Adrenal gland (tissue), 12 donors: Measurements from ENCODE around the gene NFRKB. TPM values are rescaled to one million over a fixed set of nuclear protein-coding genes. Genes with fewer than 3 reads are reported as not detected.
"Not testable (repeated sequence)": the region's sequence is repeated elsewhere in the genome, so short reads cannot be mapped to it uniquely, and the experiment has no call there.

Experiments
- DNase-seq, 7 donors: peaks; one replicate each; pipeline ENCODE4 v3.0.0-alpha.2; 2019 to 2020
- H3K27ac ChIP-seq, 5 donors: fragments of 200-600 bp; sonication (generic) in 4 of 5; 1 replicate in 3 of 5; 2 replicates in 2 of 5; pipeline versions ENCODE4 v1.5.1 to v1.8.0; 2016 to 2020; ENCODE audit warnings: mild to moderate bottlenecking in 1 of 5
- H3K27me3 ChIP-seq: fragments of 200-600 bp; 2 replicates; pipeline ENCODE4 v1.8.0; 2021
- H3K36me3 ChIP-seq, 2 donors: fragments of 200-600 bp; replicated peaks in 1 of 2; 1 replicate in 1 of 2; 2 replicates in 1 of 2; pipeline versions ENCODE4 v1.5.1 to v1.8.0; 2018 to 2022
- H3K4me1 ChIP-seq, 2 donors: fragments of 200-600 bp; replicated peaks in 1 of 2; 1 replicate in 1 of 2; 2 replicates in 1 of 2; pipeline versions ENCODE4 v1.5.1 to v1.8.0; 2018 to 2021
- H3K4me3 ChIP-seq, 4 donors: fragments of 200-600 bp; sonication (generic) in 3 of 4; one replicate each; pipeline ENCODE4 v1.5.1; 2016 to 2018
- H3K9me3 ChIP-seq, 3 donors: fragments of 200-600 bp; sonication (generic) in 1 of 3; replicated peaks in 1 of 3; 1 replicate in 2 of 3; 2 replicates in 1 of 3; pipeline versions ENCODE4 v1.5.1 to v1.8.0; 2016 to 2021
- POLR2A ChIP-seq, 2 donors: fragments of 450-650 bp; IDR thresholded peaks; one replicate each; pipeline ENCODE4 v1.6.1; 2017; ENCODE audit warnings: antibody characterized with exemption in 2 of 2, mild to moderate bottlenecking in 2 of 2, moderate library complexity in 1 of 2
- WGBS, 4 donors: extraction: QIAGEN DNeasy Blood & Tissue Kit in 2 of 4; methylation state at CpG; one replicate each; pipeline versions ENCODE4 v1.1.5 to v1.1.7; 2013 to 2017; 5-methylcytosine and 5-hydroxymethylcytosine counted together
- intact Hi-C, 2 donors: fragments of 100-400 bp; cut with DNase I; formaldehyde crosslinking; loops; one replicate each; pipeline versions ENCODE4 v1.14.1 to v1.15.0; 2022 to 2023
- polyA plus RNA-seq, 3 donors: library from polyadenylated mRNA; stranded (reverse); fragments of 200-250 nt in 2 of 3; fragments of 350-450 nt in 1 of 3; fragmentation: Illumina TruSeq in 1 of 3; extraction: RNeasy Lipid Tissue Mini Kit (QIAGEN cat#74804) in 1 of 3; gene quantifications; one replicate each; pipeline ENCODE4 v1.2.3, GENCODE V29; 2013 to 2014
- total RNA-seq, 9 donors: library from RNA; depleted of rRNA in 4 of 9; stranded (reverse); fragments of >200 nt in 4 of 9; fragments of 120-200 nt in 1 of 9; fragmentation: NEBNext Ultra II Directional in 1 of 9; extraction: Animal tissue kit (Norgen Biotek cat#: 25700) in 1 of 9; gene quantifications; one replicate each; pipeline versions ENCODE4 v1.1.0 to v1.2.4, GENCODE V29; 2013 to 2023
- TF ChIP-seq, protein P1 (sequence below), 6 experiments: fragments of 450-650 bp in 4 of 6; fragments of 200-600 bp in 2 of 6; sonication (generic) in 1 of 6; IDR thresholded peaks; 1 replicate in 5 of 6; 2 replicates in 1 of 6; pipeline versions ENCODE4 v1.5.1 to v1.8.0; 2016 to 2021; ENCODE audit warnings: antibody characterized with exemption in 6 of 6, mild to moderate bottlenecking in 2 of 6, moderate library complexity in 1 of 6
- donor health status: healthy with polysubstance abuse.
- donor health status: Bipolar disorder and iron deficiency.
- donor health status: DM: yes; HTN: yes; CAD: no.
- donor health status: DM: no; HTN: no; CAD: no.
- donor health status: DM: no; HTN: no; CAD: no.
- donor health status: DM: yes; HTN: yes; CAD: no.

NFRKB gene
- total and polyA plus RNA-seq, 12 donors = 8.7 to 30.2 (median 21.0) TPM

DNA sequence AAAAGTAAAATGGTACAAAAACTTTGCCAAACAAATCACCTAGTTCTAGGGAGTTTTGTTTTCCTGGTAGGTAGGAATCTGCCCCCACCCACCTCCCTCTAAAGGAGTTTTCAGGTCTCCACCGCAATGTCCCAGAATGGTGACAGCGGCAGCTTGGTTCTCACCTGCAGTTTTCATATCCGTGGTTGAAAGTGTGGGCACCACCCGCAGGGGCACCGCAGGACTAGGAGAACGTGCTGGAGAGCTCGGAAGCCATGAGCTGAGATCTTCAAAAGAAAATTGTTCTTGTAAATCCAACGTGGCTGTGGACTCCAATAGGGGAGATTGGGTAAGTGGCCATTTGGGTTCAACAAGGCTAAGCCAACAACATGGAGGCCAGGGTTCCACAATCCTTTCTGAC is 10.8 kb downstream of the NFRKB start:
- WGBS, 4 donors = 92 to 94% (median 93%) methylated on average over 8 of the region's 8 CpGs
- no peaks in the 10 kb centered on the region for H3K27me3 ChIP-seq
- TF ChIP-seq POLR2A (IDR thresholded peaks at IDR 0.05) = no peak
- TF ChIP-seq, protein P1, sequence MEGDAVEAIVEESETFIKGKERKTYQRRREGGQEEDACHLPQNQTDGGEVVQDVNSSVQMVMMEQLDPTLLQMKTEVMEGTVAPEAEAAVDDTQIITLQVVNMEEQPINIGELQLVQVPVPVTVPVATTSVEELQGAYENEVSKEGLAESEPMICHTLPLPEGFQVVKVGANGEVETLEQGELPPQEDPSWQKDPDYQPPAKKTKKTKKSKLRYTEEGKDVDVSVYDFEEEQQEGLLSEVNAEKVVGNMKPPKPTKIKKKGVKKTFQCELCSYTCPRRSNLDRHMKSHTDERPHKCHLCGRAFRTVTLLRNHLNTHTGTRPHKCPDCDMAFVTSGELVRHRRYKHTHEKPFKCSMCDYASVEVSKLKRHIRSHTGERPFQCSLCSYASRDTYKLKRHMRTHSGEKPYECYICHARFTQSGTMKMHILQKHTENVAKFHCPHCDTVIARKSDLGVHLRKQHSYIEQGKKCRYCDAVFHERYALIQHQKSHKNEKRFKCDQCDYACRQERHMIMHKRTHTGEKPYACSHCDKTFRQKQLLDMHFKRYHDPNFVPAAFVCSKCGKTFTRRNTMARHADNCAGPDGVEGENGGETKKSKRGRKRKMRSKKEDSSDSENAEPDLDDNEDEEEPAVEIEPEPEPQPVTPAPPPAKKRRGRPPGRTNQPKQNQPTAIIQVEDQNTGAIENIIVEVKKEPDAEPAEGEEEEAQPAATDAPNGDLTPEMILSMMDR (IDR thresholded peaks at IDR 0.05) = no peak

DNA sequence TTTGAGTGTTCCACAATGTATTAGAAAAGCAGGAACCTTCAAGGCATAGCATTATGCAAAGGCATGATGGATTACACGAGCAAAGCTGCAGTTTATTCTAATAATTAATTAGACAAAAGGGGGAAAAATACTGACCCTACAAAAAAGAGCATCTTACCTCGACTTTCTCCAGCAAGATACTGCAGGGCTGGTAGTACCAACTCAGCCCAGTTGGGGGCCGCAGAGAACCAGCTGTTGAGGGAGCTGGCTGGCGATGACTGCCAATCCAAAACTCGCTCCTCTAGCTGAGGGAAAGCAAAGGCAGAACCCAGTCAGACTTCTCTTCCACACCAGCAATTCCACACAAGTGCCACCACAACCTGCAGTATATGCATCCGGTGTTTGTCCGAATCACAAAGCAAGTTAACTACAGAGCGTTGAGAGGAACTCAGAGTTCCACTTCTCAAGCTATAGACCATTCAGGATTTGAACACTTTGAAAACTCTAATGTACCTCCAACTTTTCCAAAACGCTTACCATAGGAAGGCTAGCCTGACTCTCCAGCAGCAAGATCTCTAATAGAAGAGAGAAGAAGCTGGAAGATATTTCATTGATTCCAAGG is 13.7 kb downstream of the NFRKB start:
- Histone ChIP-seq H3K4me3 (no peak overlapping the region), H3K36me3 (peaks cover 0 to 96% of the 10 kb centered on the region in 2 donors), H3K4me1 (no peaks in the 10 kb centered on the region), H3K9me3 (no peaks in the 10 kb centered on the region), H3K27ac (no peak overlapping the region), H3K27me3 (no peaks in the 10 kb centered on the region)
- DNase-seq = peak in 3 of 7 donors; percentile 25 to 37 (median 28)
- TF ChIP-seq POLR2A (IDR thresholded peaks at IDR 0.05) = no peak
- TF ChIP-seq, protein P1 (IDR thresholded peaks at IDR 0.05) = peak; percentile 18 to 48 (median 30)
- 76 to 88% (median 78%) methylated on average over 9 of the region's 9 CpGs for WGBS, 4 donors
- intact Hi-C loops = no loop called here

More for the DNA sequence above, 10.8 kb downstream of the NFRKB start:
- Histone ChIP-seq H3K9me3 (no peaks in the 10 kb centered on the region), H3K4me3 (no peak overlapping the region), H3K36me3 (peaks cover 0 to 100% of the 10 kb centered on the region in 2 donors), H3K27ac (no peak overlapping the region), H3K4me1 (no peaks in the 10 kb centered on the region)
- no peak for DNase-seq
- intact Hi-C loops = no loop called here

- TF ChIP-seq POLR2A (IDR thresholded peaks at IDR 0.05) = no peak
- TF ChIP-seq, protein P1 (IDR thresholded peaks at IDR 0.05) = no peak
- DNase-seq = no peak
- intact Hi-C loops = no loop called here
- Histone ChIP-seq H3K27me3 (no peaks in the 10 kb centered on the region), H3K4me1 (no peaks in the 10 kb centered on the region), H3K9me3 (no peaks in the 10 kb centered on the region), H3K36me3 (peaks cover 0 to 96% of the 10 kb centered on the region in 2 donors), H3K27ac (no peak overlapping the region), H3K4me3 (no peak overlapping the region)
- 89 to 96% (median 93%) methylated on average over 3 of the region's 3 CpGs for WGBS, 4 donors
These were observed 15.1 kb downstream of the NFRKB start for GRCh38 chr11:129880311-129880710.

DNA sequence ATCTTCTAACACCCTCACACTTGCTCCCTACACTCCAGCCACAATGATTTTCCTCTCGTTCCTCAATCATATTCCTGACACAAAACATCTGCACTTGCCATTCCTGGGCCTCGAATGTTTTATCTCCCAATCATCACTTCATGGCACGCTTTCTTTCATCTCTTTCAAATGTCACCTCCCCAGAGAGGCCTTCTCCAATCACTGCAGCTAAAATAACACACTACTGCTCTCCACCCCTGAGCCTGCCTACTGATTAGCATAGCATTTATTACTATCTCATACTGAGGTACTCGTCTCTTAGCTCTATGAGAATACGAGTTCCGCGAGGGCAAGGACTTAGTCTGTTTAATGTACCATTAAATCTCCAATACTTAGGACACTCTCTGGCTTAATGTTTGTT is 23.5 kb downstream of the NFRKB start:
- intact Hi-C loops = no loop called here
- no peak for DNase-seq
- Histone ChIP-seq H3K36me3 (peaks cover 0 to 92% of the 10 kb centered on the region in 2 donors), H3K4me1 (no peaks in the 10 kb centered on the region), H3K27ac (no peak overlapping the region), H3K4me3 (no peak overlapping the region), H3K27me3 (no peaks in the 10 kb centered on the region), H3K9me3 (no peaks in the 10 kb centered on the region)
- no peak for TF ChIP-seq POLR2A (IDR thresholded peaks at IDR 0.05)
- TF ChIP-seq, protein P1 (IDR thresholded peaks at IDR 0.05) = no peak
- WGBS, 4 donors = 85 to 91% (median 88%) methylated on average over 7 of the region's 7 CpGs

GRCh38 chr11:129868626-129869025 is 26.8 kb downstream of the NFRKB start:
- peaks cover 0 to 92% of the 10 kb centered on the region in 2 donors for H3K36me3 ChIP-seq
- 90 to 95% (median 93%) methylated on average over 12 to 16 of the region's 16 CpGs for WGBS, 4 donors
- H3K4me1 ChIP-seq, H3K9me3 ChIP-seq, H3K27ac ChIP-seq, intact Hi-C loops, DNase-seq, H3K4me3 ChIP-seq, H3K27me3 ChIP-seq: not testable (repeated sequence)
